Gastroesophageal sphincter (tissue), 3 donors: ENCODE measurements around the gene ASPA.

Source experiments
- CTCF ChIP-seq, 4 experiments: fragments of 200-600 bp in 2 of 4; fragments of 450-650 bp in 2 of 4; sonication (generic) in 1 of 4; IDR thresholded peaks; one replicate each; pipeline ENCODE4 v1.5.1; 2017 to 2019; ENCODE audit warnings: antibody characterized with exemption in 4 of 4, mild to moderate bottlenecking in 2 of 4, moderate library complexity in 2 of 4
- EP300 ChIP-seq: sonication (generic); formaldehyde crosslinking; IDR thresholded peaks from one replicate; pipeline ENCODE4 v1.6.1; 2017; ENCODE audit warnings: antibody characterized with exemption, mild to moderate bottlenecking
- POLR2A ChIP-seq, 2 donors: fragments of 450-650 bp; IDR thresholded peaks; one replicate each; pipeline ENCODE4 v1.6.1; 2017; ENCODE audit warnings: antibody characterized with exemption in 2 of 2, mild to moderate bottlenecking in 2 of 2, moderate library complexity in 1 of 2
- POLR2AphosphoS5 ChIP-seq: sonication (generic); formaldehyde crosslinking; IDR thresholded peaks from one replicate; pipeline ENCODE4 v1.6.1; 2017; ENCODE audit warnings: antibody characterized with exemption

- TF ChIP-seq CTCF (IDR thresholded peaks at IDR 0.05), result no peak
- TF ChIP-seq EP300, result no peak
- TF ChIP-seq POLR2A (IDR thresholded peaks at IDR 0.05), result no peak
- no peak for TF ChIP-seq POLR2AphosphoS5
These were observed 67.7 kb downstream of the ASPA start for GRCh38 chr17:3543453-3543852.
